Measurements from ENCODE around the gene ASCC1. TPM values are rescaled to one million over a fixed set of nuclear protein-coding genes. Genes with fewer than 3 reads are reported as not detected.

ASCC1 gene
- total RNA-seq, 1 experiment from 2014 or later, result 15.7 TPM

- Histone ChIP-seq H3K9me3 (ENCODE audit: low read length) (no peaks in the 10 kb centered on the region), H3K4me3 (ENCODE audit: low read length) (no peak overlapping the region), H2AFZ (ENCODE audit: low read length) (no peak overlapping the region), H3K79me2 (ENCODE audit: low read length) (no peaks in the 10 kb centered on the region), H3K4me2 (ENCODE audit: low read length) (no peak overlapping the region), H3K27ac (ENCODE audit: low read length) (no peak overlapping the region), H3K27me3 (ENCODE audit: low read length) (no peaks in the 10 kb centered on the region), H3F3A (ENCODE audit: low read length, unreplicated experiment) (no peaks in the 10 kb centered on the region), H3K9me2 (replicated peaks; ENCODE audit: low read length) (no peaks in the 10 kb centered on the region), H4K20me1 (ENCODE audit: low read length) (no peaks in the 10 kb centered on the region), H3K36me3 (ENCODE audit: low read depth, low read length) (no peaks in the 10 kb centered on the region; the same call in 1 of the 2 replicates), H3K9ac (ENCODE audit: low read length) (no peak overlapping the region), H3K4me1 (ENCODE audit: insufficient read depth, low read length) (peaks cover 3% of the 10 kb centered on the region; the same call in 1 of the 2 replicates)
- DNase-seq (no peak), ATAC-seq (no peak)
- no TSS peak for BruUV-seq (replicated peaks)
- intact Hi-C loops (cut with micrococcal nuclease), result no loop called here
- no peak for TF ChIP-seq EZH2 (IDR thresholded peaks at IDR 0.05; ENCODE audit: low read length, unreplicated experiment)
- no peak for TF ChIP-seq CTCF (conservative IDR thresholded peaks at IDR 0.05; ENCODE audit: low read depth, low read length)
- no peak for TF ChIP-seq EZH2phosphoT487 (IDR thresholded peaks at IDR 0.05; ENCODE audit: borderline replicate concordance, low read length)
- POLR2A ChIA-PET (ENCODE audit: unreplicated experiment), result no interaction called here
- CTCF ChIA-PET, result no interaction called here
Measured at GRCh38 chr10:72206511-72207229, 9.4 kb downstream of the ASCC1 start.

GRCh38 chr10:72204724-72205123 is 11.4 kb downstream of the ASCC1 start:
- no peak overlapping the region for H3K27ac ChIP-seq (ENCODE audit: low read length)
- no peaks in the 10 kb centered on the region for H3K9me2 ChIP-seq (replicated peaks; ENCODE audit: low read length)
- POLR2A ChIA-PET (ENCODE audit: unreplicated experiment), result interaction anchor here (0.6 kb wide), 1 partner anchor 91 kb away, joined by 4 read pairs; no protein-coding TSS in a partner anchor
- no peak overlapping the region for H3K4me3 ChIP-seq (ENCODE audit: low read length)
- H3K9ac ChIP-seq (ENCODE audit: low read length), result no peak overlapping the region
- H3K27me3 ChIP-seq (ENCODE audit: low read length), result no peaks in the 10 kb centered on the region
- no peak overlapping the region for H2AFZ ChIP-seq (ENCODE audit: low read length)
- DNase-seq (no peak), ATAC-seq (no peak)
- no TSS peak for BruUV-seq (replicated peaks)
- no peak overlapping the region for H3K4me2 ChIP-seq (ENCODE audit: low read length)
- no peaks in the 10 kb centered on the region for H3F3A ChIP-seq (ENCODE audit: low read length, unreplicated experiment)
- no peaks in the 10 kb centered on the region for H3K79me2 ChIP-seq (ENCODE audit: low read length)
- no peaks in the 10 kb centered on the region for H3K36me3 ChIP-seq (ENCODE audit: low read depth, low read length)
- no peaks in the 10 kb centered on the region for H3K4me1 ChIP-seq (ENCODE audit: insufficient read depth, low read length)
- no peak for TF ChIP-seq CTCF (conservative IDR thresholded peaks at IDR 0.05; ENCODE audit: low read depth, low read length)
- intact Hi-C loops (cut with micrococcal nuclease), result no loop called here
- H4K20me1 ChIP-seq (ENCODE audit: low read length), result no peaks in the 10 kb centered on the region
- CTCF ChIA-PET, result no interaction called here
- H3K9me3 ChIP-seq (ENCODE audit: low read length), result no peaks in the 10 kb centered on the region

GRCh38 chr10:72204296-72204695 is 11.8 kb downstream of the ASCC1 start:
- no TSS peak for BruUV-seq (replicated peaks)
- TF ChIP-seq EZH2phosphoT487 (IDR thresholded peaks at IDR 0.05; ENCODE audit: borderline replicate concordance, low read length) (no peak), CTCF (conservative IDR thresholded peaks at IDR 0.05; ENCODE audit: low read depth, low read length) (no peak), EZH2 (IDR thresholded peaks at IDR 0.05; ENCODE audit: low read length, unreplicated experiment) (no peak)
- no peaks in the 10 kb centered on the region for H4K20me1 ChIP-seq (ENCODE audit: low read length)
- H3K27ac ChIP-seq (ENCODE audit: low read length), result no peak overlapping the region
- no peak overlapping the region for H3K4me3 ChIP-seq (ENCODE audit: low read length)
- ChIA-PET POLR2A (ENCODE audit: unreplicated experiment) (interaction anchor here (0.6 kb wide), 1 partner anchor 90 kb away, joined by 4 read pairs; no protein-coding TSS in a partner anchor), CTCF (no interaction called here)
- DNase-seq, result no peak
- no peaks in the 10 kb centered on the region for H3K27me3 ChIP-seq (ENCODE audit: low read length)
- no peak for ATAC-seq
- no peak overlapping the region for H2AFZ ChIP-seq (ENCODE audit: low read length)
- H3K9me2 ChIP-seq (replicated peaks; ENCODE audit: low read length), result no peaks in the 10 kb centered on the region
- no peaks in the 10 kb centered on the region for H3K9me3 ChIP-seq (ENCODE audit: low read length)
- H3K9ac ChIP-seq (ENCODE audit: low read length), result no peak overlapping the region
- intact Hi-C loops (cut with micrococcal nuclease), result no loop called here
- no peaks in the 10 kb centered on the region for H3F3A ChIP-seq (ENCODE audit: low read length, unreplicated experiment)
- no peak overlapping the region for H3K4me2 ChIP-seq (ENCODE audit: low read length)
- H3K4me1 ChIP-seq (ENCODE audit: insufficient read depth, low read length), result no peaks in the 10 kb centered on the region
- no peaks in the 10 kb centered on the region for H3K79me2 ChIP-seq (ENCODE audit: low read length)
- no peaks in the 10 kb centered on the region for H3K36me3 ChIP-seq (ENCODE audit: low read depth, low read length)

Data from PC-3 (cell line).